Measurements from ENCODE around the gene OPN5.

The OPN5 gene

GRCh38 chr6:47862731-47863130 lies 80.9 kb downstream of the OPN5 start:
- in situ Hi-C loops (cut with MboI; ENCODE audit: low sequenced_read_pairs, unreplicated experiment), result no loop called here
- no peak for DNase-seq (ENCODE audit: low spot score)
- no peak for TF ChIP-seq CTCF (IDR thresholded peaks at IDR 0.05; ENCODE audit: borderline replicate concordance, control extremely low read depth, extremely low read depth, insufficient read depth, missing control alignments)

- no peak for TF ChIP-seq CTCF (IDR thresholded peaks at IDR 0.05; ENCODE audit: borderline replicate concordance, control extremely low read depth, extremely low read depth, insufficient read depth, missing control alignments)
- DNase-seq (ENCODE audit: low spot score), result no peak
- in situ Hi-C loops (cut with MboI; ENCODE audit: low sequenced_read_pairs, unreplicated experiment), result no loop called here
Observed at GRCh38 chr6:47865206-47865605, 83.4 kb downstream of the OPN5 start.

GRCh38 chr6:47875593-47875992 lies 93.8 kb downstream of the OPN5 start:
- DNase-seq (ENCODE audit: low spot score), result no peak
- no peak for TF ChIP-seq CTCF (IDR thresholded peaks at IDR 0.05; ENCODE audit: borderline replicate concordance, control extremely low read depth, extremely low read depth, insufficient read depth, missing control alignments)
- in situ Hi-C loops (cut with MboI; ENCODE audit: low sequenced_read_pairs, unreplicated experiment), result no loop called here

All from GM13976 (cell line).